Hepatocyte (in vitro differentiated cells): ENCODE measurements around the gene ATP13A3.

Experiments used
- CTCF ChIP-seq: fragments of 200-600 bp; sonication (generic); IDR thresholded peaks from 2 replicates; pipeline ENCODE4 v1.5.1; 2016; ENCODE audit warnings: antibody characterized with exemption, mild to moderate bottlenecking; ENCODE audit not compliant: poor library complexity
- EZH2 ChIP-seq: fragments of 200-600 bp; sonication (generic); IDR thresholded peaks from 2 replicates; pipeline ENCODE4 v1.6.1; 2016; ENCODE audit warnings: antibody characterized with exemption, mild to moderate bottlenecking, borderline replicate concordance
- EZH2phosphoT487 ChIP-seq: fragments of 200-600 bp; sonication (generic); IDR thresholded peaks from one replicate; pipeline ENCODE4 v1.6.1; 2018; ENCODE audit warnings: antibody characterized with exemption, mild to moderate bottlenecking, low read depth, moderate library complexity; ENCODE audit not compliant: unreplicated experiment, severe bottlenecking

- TF ChIP-seq CTCF: no peak
- no peak for TF ChIP-seq EZH2
- TF ChIP-seq EZH2phosphoT487: no peak
Measured at GRCh38 chr3:194532591-194532990, 45.8 kb upstream of the ATP13A3 start.
